ENCODE measurements around the gene SOX8. TPM values are rescaled to one million over a fixed set of nuclear protein-coding genes. Genes with fewer than 3 reads are reported as not detected.

The SOX8 gene
- total RNA-seq, 1 donor = under 0.01 TPM

Other genes starting within 250 kb of the SOX8 start
- gene CIAO3, start 240.8 kb upstream of the SOX8 start, total RNA-seq = 72.2 TPM
- gene MSLN, start 221.0 kb upstream of the SOX8 start, total RNA-seq = under 0.01 TPM
- gene RPUSD1, start 193.4 kb upstream of the SOX8 start, total RNA-seq = 42.5 TPM
- 25.3 TPM for gene CHTF18, start 193.2 kb upstream of the SOX8 start, total RNA-seq
- gene GNG13, start 181.0 kb upstream of the SOX8 start, total RNA-seq = not detected
- gene LMF1, start 10.8 kb upstream of the SOX8 start, total RNA-seq = 45.2 TPM
- gene SSTR5, start 91.0 kb downstream of the SOX8 start, total RNA-seq = not detected
- not detected for gene C1QTNF8, start 114.5 kb downstream of the SOX8 start, total RNA-seq
- gene CACNA1H, start 171.3 kb downstream of the SOX8 start, total RNA-seq = under 0.01 TPM
- not detected for gene TPSG1, start 243.5 kb downstream of the SOX8 start, total RNA-seq
- gene TPSB2, start 248.4 kb downstream of the SOX8 start, total RNA-seq = 8.9 TPM

Measured in hematopoietic multipotent progenitor cell (in vitro differentiated cells).